Measurements from ENCODE around the gene MBD4. TPM values are rescaled to one million over a fixed set of nuclear protein-coding genes. Genes with fewer than 3 reads are reported as not detected.
A peak's percentile ranks its signal among the peaks of the same experiment; 100 is the strongest.

The MBD4 gene
- total and polyA plus RNA-seq, 5 donors from 2014 or later, result 37.0 to 46.7 (median 43.6) TPM

GRCh38 chr3:129404130-129404529 lies 35.6 kb downstream of the MBD4 start:
- H3K36me3 Mint-ChIP-seq, result peaks cover 3% of the 10 kb centered on the region
- Histone ChIP-seq H3K4me3 (ENCODE audit: low read depth, low read length) (no peak overlapping the region), H3K27ac (ENCODE audit: insufficient read depth, low read length, poor library complexity, severe bottlenecking) (no peak overlapping the region), H3K4me1 (ENCODE audit: control insufficient read depth, insufficient read depth, low read length, poor library complexity, severe bottlenecking) (no peaks in the 10 kb centered on the region), H3K9me3 (ENCODE audit: control insufficient read depth in 2 of 2, low read length in 2 of 2) (no peaks in the 10 kb centered on the region), H3K27me3 (ENCODE audit: control insufficient read depth, insufficient read depth, low read length) (no peaks in the 10 kb centered on the region), H3K36me3 (ENCODE audit: control insufficient read depth, insufficient read depth, low read length) (no peaks in the 10 kb centered on the region)
- ATAC-seq (ENCODE audit: low read depth in 2 of 2), result no peak
- H3K27ac Mint-ChIP-seq, result no peak overlapping the region
- H3K4me1 Mint-ChIP-seq, result peaks cover 3 to 13% (median 9%) of the 10 kb centered on the region in 4 donors
- H3K4me3 Mint-ChIP-seq, result no peak overlapping the region
- peaks cover 4% of the 10 kb centered on the region for H3K27me3 Mint-ChIP-seq
- no peaks in the 10 kb centered on the region for H3K9me3 Mint-ChIP-seq
- DNase-seq, result no peak

- no peaks in the 10 kb centered on the region for H3K36me3 ChIP-seq (ENCODE audit: control insufficient read depth, insufficient read depth, low read length)
- no peaks in the 10 kb centered on the region for H3K9me3 ChIP-seq (ENCODE audit: control insufficient read depth in 2 of 2, low read length in 2 of 2)
- no peak for ATAC-seq (ENCODE audit: low read depth in 2 of 2)
- H3K27me3 Mint-ChIP-seq, result peaks cover 4% of the 10 kb centered on the region
- peak overlapping the region in 1 of 3 donors; percentile 78 for H3K27ac Mint-ChIP-seq
- no peak overlapping the region for H3K4me3 ChIP-seq (ENCODE audit: low read depth, low read length)
- H3K27ac ChIP-seq (ENCODE audit: insufficient read depth, low read length, poor library complexity, severe bottlenecking), result no peak overlapping the region
- H3K36me3 Mint-ChIP-seq, result peaks cover 3% of the 10 kb centered on the region
- no peaks in the 10 kb centered on the region for H3K9me3 Mint-ChIP-seq
- no peaks in the 10 kb centered on the region for H3K27me3 ChIP-seq (ENCODE audit: control insufficient read depth, insufficient read depth, low read length)
- DNase-seq, result no peak
- H3K4me3 Mint-ChIP-seq, result no peak overlapping the region
- peaks cover 6 to 19% (median 12%) of the 10 kb centered on the region in 4 donors for H3K4me1 Mint-ChIP-seq
- H3K4me1 ChIP-seq (ENCODE audit: control insufficient read depth, insufficient read depth, low read length, poor library complexity, severe bottlenecking), result peaks cover 3% of the 10 kb centered on the region
Observed at GRCh38 chr3:129403450-129403849, 36.3 kb downstream of the MBD4 start.

GRCh38 chr3:129402616-129403015 lies 37.1 kb downstream of the MBD4 start:
- H3K4me1 Mint-ChIP-seq, result peaks cover 6 to 27% (median 16%) of the 10 kb centered on the region in 4 donors
- H3K9me3 ChIP-seq (ENCODE audit: control insufficient read depth in 2 of 2, low read length in 2 of 2), result no peaks in the 10 kb centered on the region
- peaks cover 4% of the 10 kb centered on the region for H3K36me3 Mint-ChIP-seq
- no peak overlapping the region for H3K4me3 ChIP-seq (ENCODE audit: low read depth, low read length)
- H3K9me3 Mint-ChIP-seq, result no peaks in the 10 kb centered on the region
- no peak for ATAC-seq (ENCODE audit: low read depth in 2 of 2)
- peak overlapping the region in 1 of 3 donors; percentile 78 for H3K27ac Mint-ChIP-seq
- peaks cover 4% of the 10 kb centered on the region for H3K27me3 Mint-ChIP-seq
- H3K27ac ChIP-seq (ENCODE audit: insufficient read depth, low read length, poor library complexity, severe bottlenecking), result no peak overlapping the region
- H3K36me3 ChIP-seq (ENCODE audit: control insufficient read depth, insufficient read depth, low read length), result no peaks in the 10 kb centered on the region
- DNase-seq, result no peak
- H3K4me3 Mint-ChIP-seq, result peak overlapping the region in 2 of 4 donors; percentile 15 to 34
- no peaks in the 10 kb centered on the region for H3K27me3 ChIP-seq (ENCODE audit: control insufficient read depth, insufficient read depth, low read length)
- peaks cover 11% of the 10 kb centered on the region for H3K4me1 ChIP-seq (ENCODE audit: control insufficient read depth, insufficient read depth, low read length, poor library complexity, severe bottlenecking)

- Histone ChIP-seq H3K27ac (ENCODE audit: insufficient read depth, low read length, poor library complexity, severe bottlenecking) (no peak overlapping the region), H3K27me3 (ENCODE audit: control insufficient read depth, insufficient read depth, low read length) (no peaks in the 10 kb centered on the region), H3K4me3 (ENCODE audit: low read depth, low read length) (no peak overlapping the region), H3K9me3 (ENCODE audit: control insufficient read depth in 2 of 2, low read length in 2 of 2) (no peaks in the 10 kb centered on the region), H3K4me1 (ENCODE audit: control insufficient read depth, insufficient read depth, low read length, poor library complexity, severe bottlenecking) (peaks cover 15% of the 10 kb centered on the region), H3K36me3 (ENCODE audit: control insufficient read depth, insufficient read depth, low read length) (no peaks in the 10 kb centered on the region)
- Mint-ChIP-seq H3K4me1 (peaks cover 6 to 31% (median 20%) of the 10 kb centered on the region in 4 donors), H3K27me3 (peaks cover 4% of the 10 kb centered on the region), H3K4me3 (peak overlapping the region in 2 of 4 donors; percentile 15 to 34), H3K27ac (no peak overlapping the region), H3K9me3 (no peaks in the 10 kb centered on the region), H3K36me3 (peaks cover 7% of the 10 kb centered on the region)
- DNase-seq (no peak), ATAC-seq (ENCODE audit: low read depth in 2 of 2) (no peak)
Observed at GRCh38 chr3:129402210-129402609, 37.5 kb downstream of the MBD4 start.

GRCh38 chr3:129399895-129400357 lies 39.8 kb downstream of the MBD4 start:
- Mint-ChIP-seq H3K4me3 (peak overlapping the region; percentile 97 to 99 (median 98)), H3K27ac (peak overlapping the region; percentile 98 to 99 (median 98)), H3K36me3 (peaks cover 18% of the 10 kb centered on the region), H3K4me1 (peaks cover 6 to 48% (median 36%) of the 10 kb centered on the region in 4 donors), H3K27me3 (peaks cover 2% of the 10 kb centered on the region), H3K9me3 (peaks cover 0 to 1% (median 0%) of the 10 kb centered on the region in 7 donors)
- DNase-seq (no peak), ATAC-seq (ENCODE audit: low read depth in 2 of 2) (no peak)
- Histone ChIP-seq H3K36me3 (ENCODE audit: control insufficient read depth, insufficient read depth, low read length) (peaks cover 12% of the 10 kb centered on the region), H3K9me3 (ENCODE audit: control insufficient read depth in 2 of 2, low read length in 2 of 2) (no peaks in the 10 kb centered on the region), H3K27ac (ENCODE audit: insufficient read depth, low read length, poor library complexity, severe bottlenecking) (peak overlapping the region; percentile 89), H3K4me3 (ENCODE audit: low read depth, low read length) (peak overlapping the region; percentile 98), H3K4me1 (ENCODE audit: control insufficient read depth, insufficient read depth, low read length, poor library complexity, severe bottlenecking) (peaks cover 21% of the 10 kb centered on the region), H3K27me3 (ENCODE audit: control insufficient read depth, insufficient read depth, low read length) (no peaks in the 10 kb centered on the region)

GRCh38 chr3:129399145-129399894 lies 40.4 kb downstream of the MBD4 start:
- Histone ChIP-seq H3K9me3 (ENCODE audit: control insufficient read depth in 2 of 2, low read length in 2 of 2) (no peaks in the 10 kb centered on the region), H3K27ac (ENCODE audit: insufficient read depth, low read length, poor library complexity, severe bottlenecking) (peak overlapping the region; percentile 89), H3K4me1 (ENCODE audit: control insufficient read depth, insufficient read depth, low read length, poor library complexity, severe bottlenecking) (peaks cover 21% of the 10 kb centered on the region), H3K27me3 (ENCODE audit: control insufficient read depth, insufficient read depth, low read length) (no peaks in the 10 kb centered on the region), H3K4me3 (ENCODE audit: low read depth, low read length) (peak overlapping the region; percentile 98), H3K36me3 (ENCODE audit: control insufficient read depth, insufficient read depth, low read length) (peaks cover 12% of the 10 kb centered on the region)
- peak; percentile 84 to 85 for ATAC-seq (ENCODE audit: low read depth in 2 of 2)
- Mint-ChIP-seq H3K36me3 (peaks cover 20% of the 10 kb centered on the region), H3K4me3 (peak overlapping the region; percentile 97 to 99 (median 98)), H3K27ac (peak overlapping the region; percentile 98 to 99 (median 98)), H3K9me3 (peaks cover 0 to 1% (median 0%) of the 10 kb centered on the region in 7 donors), H3K4me1 (peaks cover 6 to 53% (median 39%) of the 10 kb centered on the region in 4 donors), H3K27me3 (no peaks in the 10 kb centered on the region)
- peak; percentile 74 to 92 (median 84) for DNase-seq

GRCh38 chr3:129398803-129399144 lies 41.0 kb downstream of the MBD4 start:
- Mint-ChIP-seq H3K27ac (peak overlapping the region; percentile 98 to 99 (median 98)), H3K4me3 (peak overlapping the region; percentile 97 to 99 (median 98)), H3K9me3 (peaks cover 0 to 1% (median 0%) of the 10 kb centered on the region in 7 donors), H3K4me1 (peaks cover 6 to 53% (median 39%) of the 10 kb centered on the region in 4 donors), H3K36me3 (peaks cover 20% of the 10 kb centered on the region), H3K27me3 (no peaks in the 10 kb centered on the region)
- H3K9me3 ChIP-seq (ENCODE audit: control insufficient read depth in 2 of 2, low read length in 2 of 2), result no peaks in the 10 kb centered on the region
- peaks cover 13% of the 10 kb centered on the region for H3K36me3 ChIP-seq (ENCODE audit: control insufficient read depth, insufficient read depth, low read length)
- H3K27ac ChIP-seq (ENCODE audit: insufficient read depth, low read length, poor library complexity, severe bottlenecking), result peak overlapping the region; percentile 89
- peak in 1 of 3 donors; percentile 20 for DNase-seq
- peak in 1 of 2 donors; percentile 26 for ATAC-seq (ENCODE audit: low read depth in 2 of 2)
- peak overlapping the region; percentile 98 for H3K4me3 ChIP-seq (ENCODE audit: low read depth, low read length)
- peaks cover 21% of the 10 kb centered on the region for H3K4me1 ChIP-seq (ENCODE audit: control insufficient read depth, insufficient read depth, low read length, poor library complexity, severe bottlenecking)
- H3K27me3 ChIP-seq (ENCODE audit: control insufficient read depth, insufficient read depth, low read length), result no peaks in the 10 kb centered on the region

Measured in CD4-positive, CD25-positive, alpha-beta regulatory T cell (primary cell).